HG03439 (cell line): ENCODE results near the gene TRAF2.
"Not testable (repeated sequence)": the region's sequence is repeated elsewhere in the genome, so short reads cannot be mapped to it uniquely, and the experiment has no call there.

Experiments used
- ATAC-seq: cut with Tn5 transposase; IDR thresholded peaks from one replicate; pipeline ENCODE4 v1.9.1; 2021; ENCODE audit warnings: mild to moderate bottlenecking, moderate library complexity; ENCODE audit not compliant: unreplicated experiment

The TRAF2 gene

GRCh38 chr9:136876476-136876875, 9.8 kb upstream of the TRAF2 start:
- no peak for ATAC-seq

GRCh38 chr9:136880651-136881050, 5.7 kb upstream of the TRAF2 start:
- ATAC-seq, result no peak

- ATAC-seq, result peak; percentile 29
Measured at GRCh38 chr9:136881691-136882108, 4.6 kb upstream of the TRAF2 start.

- peak; percentile 25 for ATAC-seq
Measured at GRCh38 chr9:136882109-136882946, 4.0 kb upstream of the TRAF2 start.

GRCh38 chr9:136882947-136883283, 3.4 kb upstream of the TRAF2 start:
- ATAC-seq, result not testable (repeated sequence)

GRCh38 chr9:136883670-136884069, 2.6 kb upstream of the TRAF2 start:
- ATAC-seq, result not testable (repeated sequence)

GRCh38 chr9:136886610-136887597, 588 bp downstream of the TRAF2 start:
- peak; percentile 27 for ATAC-seq

GRCh38 chr9:136888454-136888853, 2.1 kb downstream of the TRAF2 start:
- no peak for ATAC-seq

GRCh38 chr9:136889858-136890257, 3.5 kb downstream of the TRAF2 start:
- no peak for ATAC-seq

- no peak for ATAC-seq
Measured at GRCh38 chr9:136890661-136891060, 4.3 kb downstream of the TRAF2 start.

- no peak for ATAC-seq
Measured at GRCh38 chr9:136896027-136896426, 9.7 kb downstream of the TRAF2 start.

- no peak for ATAC-seq
Measured at GRCh38 chr9:136898483-136899100, 12.3 kb downstream of the TRAF2 start.

GRCh38 chr9:136899196-136899595, 12.9 kb downstream of the TRAF2 start:
- ATAC-seq, result no peak

GRCh38 chr9:136900556-136900955, 14.2 kb downstream of the TRAF2 start:
- no peak for ATAC-seq

- no peak for ATAC-seq
Measured at GRCh38 chr9:136900988-136901515, 14.7 kb downstream of the TRAF2 start.

GRCh38 chr9:136901516-136902258, 15.4 kb downstream of the TRAF2 start:
- ATAC-seq, result peak; percentile 49

GRCh38 chr9:136902259-136902821, 16.0 kb downstream of the TRAF2 start:
- ATAC-seq, result peak; percentile 47

- no peak for ATAC-seq
Measured at GRCh38 chr9:136903041-136903554, 16.8 kb downstream of the TRAF2 start.

- no peak for ATAC-seq
Measured at GRCh38 chr9:136906266-136906665, 19.9 kb downstream of the TRAF2 start.
